Skeletal muscle satellite cell (primary cell): ENCODE measurements around the gene CCDC91. TPM values are rescaled to one million over a fixed set of nuclear protein-coding genes. Genes with fewer than 3 reads are reported as not detected.
A peak's percentile ranks its signal among the peaks of the same experiment; 100 is the strongest.

Experiments
- H3K27me3 ChIP-seq: 2 replicates; pipeline ENCODE4 v1.7.0; 2013; ENCODE audit warnings: low read length; ENCODE audit not compliant: control insufficient read depth, insufficient read depth
- H3K36me3 ChIP-seq: 2 replicates; pipeline ENCODE4 v1.7.0; 2013; ENCODE audit warnings: mild to moderate bottlenecking, control low read depth, low read length; ENCODE audit not compliant: insufficient read depth
- H3K4me1 ChIP-seq: 2 replicates; pipeline ENCODE4 v1.7.0; 2013; ENCODE audit warnings: low read length; ENCODE audit not compliant: control insufficient read depth, insufficient read depth
- H3K4me2 ChIP-seq: 2 replicates; pipeline ENCODE4 v1.7.0; 2013; ENCODE audit warnings: mild to moderate bottlenecking, low read length
- H3K4me3 ChIP-seq: 2 replicates; pipeline ENCODE4 v1.7.0; 2013; ENCODE audit warnings: low read length
- H3K9ac ChIP-seq: 2 replicates; pipeline ENCODE4 v1.7.0; 2013; ENCODE audit warnings: mild to moderate bottlenecking, low read depth, low read length, moderate library complexity
- H3K9me3 ChIP-seq: replicated peaks from 2 replicates; pipeline ENCODE4 v1.7.0; 2013; ENCODE audit warnings: mild to moderate bottlenecking, control low read depth, low read length
- total RNA-seq: library from RNA; depleted of rRNA; stranded (reverse); fragments of >200 nt; gene quantifications from 2 replicates; pipeline ENCODE4 v1.2.3, GENCODE V29; 2012; rRNA removed

Gene CCDC91
- total RNA-seq: 11.1 and 12.7 TPM in 2 replicates

- Histone ChIP-seq H3K9me3 (no peaks in the 10 kb centered on the region), H3K36me3 (no peaks in the 10 kb centered on the region), H3K9ac (peak within 1 kb of the TSS; percentile 96), H3K4me1 (peaks cover 15% of the 10 kb centered on the region), H3K27me3 (no peaks in the 10 kb centered on the region), H3K4me3 (peak within 1 kb of the TSS; percentile 84), H3K4me2 (peak within 1 kb of the TSS; percentile 84)
These were observed at the start of gene CCDC91 for GRCh38 chr12:28190321-28191050. Gene CCDC91, plus strand, starts transcription at chr12:28190456. Its CDS starts 66,760 bp downstream, at chr12:28257216.

- no peak overlapping the region for H3K4me2 ChIP-seq
- H3K9me3 ChIP-seq: no peaks in the 10 kb centered on the region
- H3K9ac ChIP-seq: no peak overlapping the region
- H3K27me3 ChIP-seq: no peaks in the 10 kb centered on the region
- H3K4me1 ChIP-seq: no peaks in the 10 kb centered on the region
- no peaks in the 10 kb centered on the region for H3K36me3 ChIP-seq
- H3K4me3 ChIP-seq: no peak overlapping the region
These were observed 46.2 kb upstream of the CCDC91 start for GRCh38 chr12:28144059-28144458.

GRCh38 chr12:28144532-28144931 is 45.7 kb upstream of the CCDC91 start:
- H3K9me3 ChIP-seq: no peaks in the 10 kb centered on the region
- H3K36me3 ChIP-seq: no peaks in the 10 kb centered on the region
- H3K4me1 ChIP-seq: no peaks in the 10 kb centered on the region
- no peak overlapping the region for H3K9ac ChIP-seq
- no peak overlapping the region for H3K4me2 ChIP-seq
- no peaks in the 10 kb centered on the region for H3K27me3 ChIP-seq
- H3K4me3 ChIP-seq: no peak overlapping the region

- no peak overlapping the region for H3K4me2 ChIP-seq
- no peak overlapping the region for H3K4me3 ChIP-seq
- H3K27me3 ChIP-seq: no peaks in the 10 kb centered on the region
- H3K36me3 ChIP-seq: no peaks in the 10 kb centered on the region
- H3K9ac ChIP-seq: no peak overlapping the region
- H3K4me1 ChIP-seq: no peaks in the 10 kb centered on the region
- H3K9me3 ChIP-seq: no peaks in the 10 kb centered on the region
These were observed 45.0 kb upstream of the CCDC91 start for GRCh38 chr12:28145216-28145615.

GRCh38 chr12:28149279-28149678 is 41.0 kb upstream of the CCDC91 start:
- Histone ChIP-seq H3K4me1 (no peaks in the 10 kb centered on the region), H3K27me3 (no peaks in the 10 kb centered on the region), H3K9ac (no peak overlapping the region), H3K36me3 (no peaks in the 10 kb centered on the region), H3K4me2 (no peak overlapping the region), H3K4me3 (no peak overlapping the region), H3K9me3 (no peaks in the 10 kb centered on the region)

GRCh38 chr12:28156362-28156761 is 33.9 kb upstream of the CCDC91 start:
- H3K4me1 ChIP-seq: no peaks in the 10 kb centered on the region
- no peak overlapping the region for H3K4me2 ChIP-seq
- H3K27me3 ChIP-seq: no peaks in the 10 kb centered on the region
- no peak overlapping the region for H3K9ac ChIP-seq
- no peaks in the 10 kb centered on the region for H3K36me3 ChIP-seq
- H3K9me3 ChIP-seq: no peaks in the 10 kb centered on the region
- no peak overlapping the region for H3K4me3 ChIP-seq

- Histone ChIP-seq H3K27me3 (no peaks in the 10 kb centered on the region), H3K4me2 (no peak overlapping the region), H3K4me3 (no peak overlapping the region), H3K9me3 (no peaks in the 10 kb centered on the region), H3K4me1 (no peaks in the 10 kb centered on the region), H3K36me3 (no peaks in the 10 kb centered on the region), H3K9ac (no peak overlapping the region)
These were observed 33.5 kb upstream of the CCDC91 start for GRCh38 chr12:28156804-28157203.

- Histone ChIP-seq H3K27me3 (no peaks in the 10 kb centered on the region), H3K4me3 (no peak overlapping the region), H3K9me3 (no peaks in the 10 kb centered on the region), H3K36me3 (no peaks in the 10 kb centered on the region), H3K4me2 (no peak overlapping the region), H3K4me1 (no peaks in the 10 kb centered on the region), H3K9ac (no peak overlapping the region)
These were observed 31.9 kb upstream of the CCDC91 start for GRCh38 chr12:28158353-28158752.

- Histone ChIP-seq H3K36me3 (no peaks in the 10 kb centered on the region), H3K9me3 (no peaks in the 10 kb centered on the region), H3K4me2 (no peak overlapping the region), H3K9ac (no peak overlapping the region), H3K27me3 (no peaks in the 10 kb centered on the region), H3K4me3 (no peak overlapping the region), H3K4me1 (no peaks in the 10 kb centered on the region)
These were observed 30.6 kb upstream of the CCDC91 start for GRCh38 chr12:28159688-28160087.

GRCh38 chr12:28161697-28162096 is 28.6 kb upstream of the CCDC91 start:
- Histone ChIP-seq H3K4me1 (no peaks in the 10 kb centered on the region), H3K4me3 (no peak overlapping the region), H3K9ac (no peak overlapping the region), H3K27me3 (no peaks in the 10 kb centered on the region), H3K36me3 (no peaks in the 10 kb centered on the region), H3K9me3 (no peaks in the 10 kb centered on the region), H3K4me2 (no peak overlapping the region)

GRCh38 chr12:28162697-28163096 is 27.6 kb upstream of the CCDC91 start:
- Histone ChIP-seq H3K4me1 (no peaks in the 10 kb centered on the region), H3K36me3 (no peaks in the 10 kb centered on the region), H3K4me2 (no peak overlapping the region), H3K27me3 (no peaks in the 10 kb centered on the region), H3K4me3 (no peak overlapping the region), H3K9me3 (no peaks in the 10 kb centered on the region), H3K9ac (no peak overlapping the region)

- no peak overlapping the region for H3K9ac ChIP-seq
These were observed 25.5 kb upstream of the CCDC91 start for GRCh38 chr12:28164644-28165275.

More at GRCh38 chr12:28164644-28165275, 25.5 kb upstream of the CCDC91 start:
- Histone ChIP-seq H3K36me3 (no peaks in the 10 kb centered on the region), H3K9me3 (no peaks in the 10 kb centered on the region), H3K4me1 (no peaks in the 10 kb centered on the region), H3K4me3 (no peak overlapping the region), H3K27me3 (no peaks in the 10 kb centered on the region), H3K4me2 (no peak overlapping the region)
